ENCODE measurements around the gene PTCH1. TPM values are rescaled to one million over a fixed set of nuclear protein-coding genes. Genes with fewer than 3 reads are reported as not detected.
A peak's percentile ranks its signal among the peaks of the same experiment; 100 is the strongest.

The PTCH1 gene
- total and polyA plus RNA-seq, 10 of the 15 experiments (the other 5 are each of a cell fraction or from before 2014, with no cell fraction given) = 0.16 to 6.1 (median 2.6) TPM

DNA sequence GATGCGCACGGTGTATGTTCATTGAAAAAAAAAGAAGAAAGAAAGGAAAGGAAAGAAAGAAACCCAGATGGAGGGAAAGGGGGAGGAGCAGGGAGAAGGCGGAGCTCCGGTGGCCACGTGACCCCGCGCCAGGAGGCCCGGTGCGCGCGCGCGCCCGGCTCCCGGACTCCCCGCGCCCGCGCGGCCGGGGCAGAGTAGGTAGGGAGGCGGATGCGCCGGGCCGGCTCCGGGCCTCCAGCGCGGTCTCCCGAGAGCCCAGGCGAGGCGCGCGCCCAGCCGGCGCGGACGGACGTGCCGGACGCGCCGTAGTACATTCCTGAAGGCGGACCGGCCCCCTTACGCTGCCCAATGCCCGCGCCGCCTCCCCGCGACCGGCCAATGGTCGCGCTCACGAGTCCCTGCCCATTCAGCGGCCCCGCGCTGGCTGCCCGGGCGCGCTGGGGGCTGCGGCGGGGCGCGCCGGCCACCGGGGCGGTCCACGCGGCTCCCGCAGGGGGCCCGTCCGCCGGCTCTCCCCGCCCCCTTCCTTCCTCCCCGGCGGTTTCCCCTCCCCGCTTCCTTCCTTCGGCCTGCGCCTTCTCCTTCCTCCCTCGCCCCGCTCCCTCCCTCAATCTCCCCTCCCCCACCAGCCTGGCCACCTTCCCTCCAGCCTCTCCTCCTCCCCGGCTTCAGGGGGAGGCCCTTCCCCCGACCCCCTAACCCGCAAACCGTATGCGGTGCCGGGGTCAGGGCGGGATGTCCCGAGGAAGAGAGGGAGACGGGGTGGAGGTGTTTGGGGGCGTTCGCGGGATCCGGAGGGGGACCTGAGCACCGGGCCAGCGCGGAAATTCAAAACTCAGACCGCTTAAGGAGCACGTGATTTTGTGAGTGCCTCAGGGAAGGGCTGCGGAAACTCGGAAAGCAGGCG is 5.8 kb downstream of the PTCH1 start (continued):
- TF ChIP-seq, protein P1, sequence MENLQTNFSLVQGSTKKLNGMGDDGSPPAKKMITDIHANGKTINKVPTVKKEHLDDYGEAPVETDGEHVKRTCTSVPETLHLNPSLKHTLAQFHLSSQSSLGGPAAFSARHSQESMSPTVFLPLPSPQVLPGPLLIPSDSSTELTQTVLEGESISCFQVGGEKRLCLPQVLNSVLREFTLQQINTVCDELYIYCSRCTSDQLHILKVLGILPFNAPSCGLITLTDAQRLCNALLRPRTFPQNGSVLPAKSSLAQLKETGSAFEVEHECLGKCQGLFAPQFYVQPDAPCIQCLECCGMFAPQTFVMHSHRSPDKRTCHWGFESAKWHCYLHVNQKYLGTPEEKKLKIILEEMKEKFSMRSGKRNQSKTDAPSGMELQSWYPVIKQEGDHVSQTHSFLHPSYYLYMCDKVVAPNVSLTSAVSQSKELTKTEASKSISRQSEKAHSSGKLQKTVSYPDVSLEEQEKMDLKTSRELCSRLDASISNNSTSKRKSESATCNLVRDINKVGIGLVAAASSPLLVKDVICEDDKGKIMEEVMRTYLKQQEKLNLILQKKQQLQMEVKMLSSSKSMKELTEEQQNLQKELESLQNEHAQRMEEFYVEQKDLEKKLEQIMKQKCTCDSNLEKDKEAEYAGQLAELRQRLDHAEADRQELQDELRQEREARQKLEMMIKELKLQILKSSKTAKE (IDR thresholded peaks at IDR 0.05; ENCODE audit: low read depth, poor library complexity, severe bottlenecking) = no peak
- no peak for TF ChIP-seq GABPA (IDR thresholded peaks at IDR 0.05; ENCODE audit: low read depth)
- TF ChIP-seq CHD1 (IDR thresholded peaks at IDR 0.05; ENCODE audit: low read depth, low read length) = no peak
- peak; percentile 52 for TF ChIP-seq RELA (IDR thresholded peaks at IDR 0.05; ENCODE audit: borderline replicate concordance, partially characterized antibody)
- TF ChIP-seq, protein P2, sequence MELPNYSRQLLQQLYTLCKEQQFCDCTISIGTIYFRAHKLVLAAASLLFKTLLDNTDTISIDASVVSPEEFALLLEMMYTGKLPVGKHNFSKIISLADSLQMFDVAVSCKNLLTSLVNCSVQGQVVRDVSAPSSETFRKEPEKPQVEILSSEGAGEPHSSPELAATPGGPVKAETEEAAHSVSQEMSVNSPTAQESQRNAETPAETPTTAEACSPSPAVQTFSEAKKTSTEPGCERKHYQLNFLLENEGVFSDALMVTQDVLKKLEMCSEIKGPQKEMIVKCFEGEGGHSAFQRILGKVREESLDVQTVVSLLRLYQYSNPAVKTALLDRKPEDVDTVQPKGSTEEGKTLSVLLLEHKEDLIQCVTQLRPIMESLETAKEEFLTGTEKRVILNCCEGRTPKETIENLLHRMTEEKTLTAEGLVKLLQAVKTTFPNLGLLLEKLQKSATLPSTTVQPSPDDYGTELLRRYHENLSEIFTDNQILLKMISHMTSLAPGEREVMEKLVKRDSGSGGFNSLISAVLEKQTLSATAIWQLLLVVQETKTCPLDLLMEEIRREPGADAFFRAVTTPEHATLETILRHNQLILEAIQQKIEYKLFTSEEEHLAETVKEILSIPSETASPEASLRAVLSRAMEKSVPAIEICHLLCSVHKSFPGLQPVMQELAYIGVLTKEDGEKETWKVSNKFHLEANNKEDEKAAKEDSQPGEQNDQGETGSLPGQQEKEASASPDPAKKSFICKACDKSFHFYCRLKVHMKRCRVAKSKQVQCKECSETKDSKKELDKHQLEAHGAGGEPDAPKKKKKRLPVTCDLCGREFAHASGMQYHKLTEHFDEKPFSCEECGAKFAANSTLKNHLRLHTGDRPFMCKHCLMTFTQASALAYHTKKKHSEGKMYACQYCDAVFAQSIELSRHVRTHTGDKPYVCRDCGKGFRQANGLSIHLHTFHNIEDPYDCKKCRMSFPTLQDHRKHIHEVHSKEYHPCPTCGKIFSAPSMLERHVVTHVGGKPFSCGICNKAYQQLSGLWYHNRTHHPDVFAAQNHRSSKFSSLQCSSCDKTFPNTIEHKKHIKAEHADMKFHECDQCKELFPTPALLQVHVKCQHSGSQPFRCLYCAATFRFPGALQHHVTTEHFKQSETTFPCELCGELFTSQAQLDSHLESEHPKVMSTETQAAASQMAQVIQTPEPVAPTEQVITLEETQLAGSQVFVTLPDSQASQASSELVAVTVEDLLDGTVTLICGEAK (IDR thresholded peaks at IDR 0.05; ENCODE audit: borderline replicate concordance) = no peak
- no peak for TF ChIP-seq BRCA1 (IDR thresholded peaks at IDR 0.05; ENCODE audit: low read depth, low read length)
- no peak; the same call in 1 of the 2 replicates for TF ChIP-seq CHD2 (IDR thresholded peaks at IDR 0.05; ENCODE audit: borderline replicate concordance, low read depth, low read length)
- peak; percentile 56 to 65 for TF ChIP-seq IKZF2 (IDR thresholded peaks at IDR 0.05)
- TF ChIP-seq, protein P3, sequence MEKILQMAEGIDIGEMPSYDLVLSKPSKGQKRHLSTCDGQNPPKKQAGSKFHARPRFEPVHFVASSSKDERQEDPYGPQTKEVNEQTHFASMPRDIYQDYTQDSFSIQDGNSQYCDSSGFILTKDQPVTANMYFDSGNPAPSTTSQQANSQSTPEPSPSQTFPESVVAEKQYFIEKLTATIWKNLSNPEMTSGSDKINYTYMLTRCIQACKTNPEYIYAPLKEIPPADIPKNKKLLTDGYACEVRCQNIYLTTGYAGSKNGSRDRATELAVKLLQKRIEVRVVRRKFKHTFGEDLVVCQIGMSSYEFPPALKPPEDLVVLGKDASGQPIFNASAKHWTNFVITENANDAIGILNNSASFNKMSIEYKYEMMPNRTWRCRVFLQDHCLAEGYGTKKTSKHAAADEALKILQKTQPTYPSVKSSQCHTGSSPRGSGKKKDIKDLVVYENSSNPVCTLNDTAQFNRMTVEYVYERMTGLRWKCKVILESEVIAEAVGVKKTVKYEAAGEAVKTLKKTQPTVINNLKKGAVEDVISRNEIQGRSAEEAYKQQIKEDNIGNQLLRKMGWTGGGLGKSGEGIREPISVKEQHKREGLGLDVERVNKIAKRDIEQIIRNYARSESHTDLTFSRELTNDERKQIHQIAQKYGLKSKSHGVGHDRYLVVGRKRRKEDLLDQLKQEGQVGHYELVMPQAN (conservative IDR thresholded peaks at IDR 0.05) = peak; percentile 28; the same call in 1 of the 2 replicates
- peak; percentile 26 for TF ChIP-seq SP1 (IDR thresholded peaks at IDR 0.05; ENCODE audit: low read depth, low read length)
- TF ChIP-seq, protein P4, sequence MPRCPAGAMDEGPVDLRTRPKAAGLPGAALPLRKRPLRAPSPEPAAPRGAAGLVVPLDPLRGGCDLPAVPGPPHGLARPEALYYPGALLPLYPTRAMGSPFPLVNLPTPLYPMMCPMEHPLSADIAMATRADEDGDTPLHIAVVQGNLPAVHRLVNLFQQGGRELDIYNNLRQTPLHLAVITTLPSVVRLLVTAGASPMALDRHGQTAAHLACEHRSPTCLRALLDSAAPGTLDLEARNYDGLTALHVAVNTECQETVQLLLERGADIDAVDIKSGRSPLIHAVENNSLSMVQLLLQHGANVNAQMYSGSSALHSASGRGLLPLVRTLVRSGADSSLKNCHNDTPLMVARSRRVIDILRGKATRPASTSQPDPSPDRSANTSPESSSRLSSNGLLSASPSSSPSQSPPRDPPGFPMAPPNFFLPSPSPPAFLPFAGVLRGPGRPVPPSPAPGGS (IDR thresholded peaks at IDR 0.05; ENCODE audit: borderline replicate concordance, insufficient read depth, low read depth, low read length, poor library complexity, severe bottlenecking) = no peak
- TF ChIP-seq, protein P5, sequence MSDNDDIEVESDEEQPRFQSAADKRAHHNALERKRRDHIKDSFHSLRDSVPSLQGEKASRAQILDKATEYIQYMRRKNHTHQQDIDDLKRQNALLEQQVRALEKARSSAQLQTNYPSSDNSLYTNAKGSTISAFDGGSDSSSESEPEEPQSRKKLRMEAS (IDR thresholded peaks at IDR 0.05; ENCODE audit: low read depth, low read length) = peak; percentile 61
- TF ChIP-seq MEF2A (IDR thresholded peaks at IDR 0.05; ENCODE audit: insufficient read depth, low read depth, low read length) = no peak
- TF ChIP-seq KLF5 (IDR thresholded peaks at IDR 0.05; ENCODE audit: partially characterized antibody) = peak; percentile 93
- no peak for TF ChIP-seq ZNF622 (IDR thresholded peaks at IDR 0.05)
- TF ChIP-seq HDGF (IDR thresholded peaks at IDR 0.05) = no peak
- TF ChIP-seq, protein P6, sequence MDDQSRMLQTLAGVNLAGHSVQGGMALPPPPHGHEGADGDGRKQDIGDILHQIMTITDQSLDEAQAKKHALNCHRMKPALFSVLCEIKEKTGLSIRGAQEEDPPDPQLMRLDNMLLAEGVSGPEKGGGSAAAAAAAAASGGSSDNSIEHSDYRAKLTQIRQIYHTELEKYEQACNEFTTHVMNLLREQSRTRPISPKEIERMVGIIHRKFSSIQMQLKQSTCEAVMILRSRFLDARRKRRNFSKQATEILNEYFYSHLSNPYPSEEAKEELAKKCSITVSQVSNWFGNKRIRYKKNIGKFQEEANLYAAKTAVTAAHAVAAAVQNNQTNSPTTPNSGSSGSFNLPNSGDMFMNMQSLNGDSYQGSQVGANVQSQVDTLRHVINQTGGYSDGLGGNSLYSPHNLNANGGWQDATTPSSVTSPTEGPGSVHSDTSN (IDR thresholded peaks at IDR 0.05; ENCODE audit: insufficient replicate concordance, low read depth, low read length) = peak; percentile 12

Measured in GM12878 (cell line).